NCI-H2081 (cell line): ENCODE measurements around the gene FLRT1.
"Not testable (repeated sequence)": the region's sequence is repeated elsewhere in the genome, so short reads cannot be mapped to it uniquely, and the experiment has no call there.

Source experiments
- DNase-seq, 2 experiments: peaks; one replicate each; lab custom pipeline; 2025; lab: John Stamatoyannopoulos, UW

FLRT1 gene

DNA sequence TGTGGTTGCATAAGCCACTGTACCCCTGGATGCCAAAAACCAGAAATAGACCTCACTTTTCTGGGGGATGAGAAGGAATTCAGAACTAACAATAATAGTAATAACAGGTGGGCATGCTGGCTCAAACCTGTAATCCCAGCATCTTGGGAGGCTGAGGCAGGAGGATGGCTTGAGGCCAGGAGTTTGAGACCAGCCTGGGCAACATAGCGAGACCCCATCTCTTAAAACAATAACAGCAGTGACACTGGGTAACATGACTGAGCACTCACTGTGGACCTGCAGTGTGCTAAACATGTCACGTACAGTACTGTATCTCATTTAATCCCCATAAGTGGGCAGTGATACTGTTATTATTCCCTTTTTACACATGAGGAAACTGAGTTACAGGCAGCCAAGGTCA lies 10.0 kb downstream of the FLRT1 start:
- DNase-seq, result no peak

DNA sequence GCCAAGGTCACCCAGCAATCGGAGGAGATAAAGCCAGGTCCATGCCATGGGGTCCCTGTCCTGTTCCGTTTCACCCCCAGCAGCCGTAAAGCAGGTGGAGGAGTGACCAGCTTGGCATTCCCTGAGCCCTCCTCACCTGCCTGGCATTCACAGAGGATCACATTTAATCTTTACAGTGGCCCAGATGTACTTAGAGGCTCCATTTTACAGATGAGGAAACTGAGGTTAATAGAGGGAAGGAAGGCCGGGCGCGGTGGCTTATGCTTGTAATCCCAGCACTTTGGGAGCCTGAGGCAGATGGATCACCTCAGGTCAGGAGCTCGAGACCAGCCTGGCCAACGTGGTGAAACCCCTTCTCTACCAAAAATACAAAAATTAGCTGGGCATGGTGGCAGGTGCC lies 11.6 kb downstream of the FLRT1 start:
- not testable (repeated sequence) for DNase-seq

GRCh38 chr11:64048042-64048854 lies 12.5 kb downstream of the FLRT1 start:
- DNase-seq, result no peak

DNA sequence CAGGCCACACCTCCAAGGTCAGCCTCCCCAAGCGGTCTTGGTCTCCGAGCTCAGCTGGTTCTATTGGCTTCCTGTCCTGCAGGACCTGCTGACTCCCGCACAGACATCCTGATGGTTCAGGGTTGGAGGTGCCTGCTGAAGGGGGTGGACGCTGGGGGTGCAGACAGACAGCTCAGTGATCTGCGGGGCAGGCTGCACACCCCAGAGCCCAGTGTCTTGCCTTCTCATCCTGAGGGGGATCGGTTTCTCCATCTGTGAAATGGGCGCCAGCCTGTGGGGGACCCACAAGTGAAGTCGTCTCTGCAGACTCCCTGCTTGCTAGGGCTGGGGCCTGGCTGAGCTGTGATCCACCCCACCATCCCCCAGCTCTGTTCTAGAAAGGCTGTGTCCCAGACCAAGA lies 13.8 kb downstream of the FLRT1 start:
- DNase-seq, result no peak

DNA sequence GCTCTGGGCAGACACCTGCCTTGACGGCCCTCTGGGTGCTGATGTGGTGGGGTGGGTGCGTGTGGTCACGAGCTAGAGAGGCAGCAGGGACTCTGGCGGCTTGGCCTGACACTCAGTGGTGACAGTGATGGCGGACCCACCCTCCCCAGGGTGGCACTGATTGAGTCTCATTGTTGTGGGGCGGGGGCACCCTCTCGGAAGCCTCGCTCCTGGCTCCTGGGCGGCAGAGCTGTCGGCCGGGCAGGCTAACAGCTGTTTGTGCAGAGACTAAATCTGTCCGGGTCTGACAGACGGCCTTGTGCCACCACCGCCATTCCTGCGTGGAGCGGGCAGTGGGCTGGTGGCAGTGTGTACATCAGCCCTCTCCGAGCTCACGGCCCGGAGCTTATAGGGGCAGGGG lies 15.6 kb downstream of the FLRT1 start:
- no peak for DNase-seq

DNA sequence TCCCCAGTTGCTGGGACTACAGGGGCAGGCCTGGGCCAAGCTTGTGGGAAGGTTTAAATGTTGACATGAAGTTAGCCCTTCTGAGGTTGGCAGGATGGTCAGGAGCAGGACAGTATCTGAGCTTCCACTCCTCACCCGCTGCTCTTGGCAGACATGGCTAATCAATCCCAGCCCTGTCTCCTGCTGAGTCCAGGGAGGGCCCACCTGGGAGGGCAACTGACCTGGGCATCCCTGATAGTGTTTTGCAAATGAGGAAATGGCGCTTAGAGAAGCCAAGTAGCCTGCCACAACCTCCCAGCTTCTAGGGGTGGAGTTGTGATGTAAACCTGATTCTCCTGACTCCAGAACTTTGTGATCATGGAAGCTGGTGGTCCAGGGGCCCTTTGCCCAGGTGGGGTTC lies 16.7 kb downstream of the FLRT1 start:
- DNase-seq, result no peak

DNA sequence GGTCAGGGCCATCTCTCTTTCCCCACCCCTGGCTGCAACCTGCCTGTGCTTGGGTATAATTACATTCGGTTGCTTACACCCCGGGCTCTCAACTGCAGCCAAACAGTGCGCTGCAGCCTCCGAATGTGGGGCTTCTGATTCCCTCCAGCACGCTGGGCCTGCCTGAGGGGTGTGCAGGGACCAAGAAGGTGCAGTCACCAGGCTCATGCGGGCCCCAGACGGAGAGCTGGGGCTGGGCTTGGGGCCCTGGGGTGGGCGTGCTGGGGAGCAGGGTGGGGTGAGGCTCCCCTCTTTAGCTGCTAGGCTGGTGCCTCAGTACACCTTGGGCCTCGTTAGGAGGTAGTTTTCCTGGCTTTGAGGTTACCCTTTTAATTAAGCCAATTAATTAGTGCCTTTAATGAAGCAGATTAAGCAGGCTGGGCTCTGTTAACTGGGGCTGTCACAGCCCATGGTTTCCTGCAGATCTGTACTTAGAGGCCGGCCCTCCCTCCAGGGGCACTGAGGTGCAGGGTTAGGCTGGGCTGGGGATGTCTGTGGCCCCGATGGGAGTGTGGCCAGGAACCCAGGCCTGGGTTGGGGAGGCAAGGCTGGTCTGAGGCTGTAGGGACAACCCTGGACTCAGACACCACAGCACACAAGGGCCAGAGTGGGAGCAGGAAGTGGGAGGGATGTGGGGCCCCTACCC lies 17.3 kb downstream of the FLRT1 start:
- no peak for DNase-seq

DNA sequence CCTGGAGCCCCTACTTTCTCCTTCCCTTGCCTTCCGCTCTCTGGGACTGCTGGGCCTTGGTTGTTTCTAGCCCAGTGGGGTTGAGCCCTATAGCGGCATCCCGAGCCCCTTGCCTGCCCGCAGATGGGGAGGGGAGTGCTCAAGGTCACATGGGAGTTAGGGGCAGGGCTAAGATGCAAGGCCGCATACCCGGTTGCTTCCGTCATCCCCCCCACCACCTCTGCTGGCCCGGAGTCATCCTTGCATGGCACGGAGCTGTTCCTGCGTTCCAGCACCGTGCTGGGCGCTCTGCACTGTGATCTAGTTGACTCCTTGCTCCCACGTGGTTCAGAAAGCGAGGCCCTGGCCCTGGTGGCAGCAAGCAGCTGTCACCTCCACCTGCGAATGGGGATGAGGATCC lies 18.0 kb downstream of the FLRT1 start:
- no peak for DNase-seq

DNA sequence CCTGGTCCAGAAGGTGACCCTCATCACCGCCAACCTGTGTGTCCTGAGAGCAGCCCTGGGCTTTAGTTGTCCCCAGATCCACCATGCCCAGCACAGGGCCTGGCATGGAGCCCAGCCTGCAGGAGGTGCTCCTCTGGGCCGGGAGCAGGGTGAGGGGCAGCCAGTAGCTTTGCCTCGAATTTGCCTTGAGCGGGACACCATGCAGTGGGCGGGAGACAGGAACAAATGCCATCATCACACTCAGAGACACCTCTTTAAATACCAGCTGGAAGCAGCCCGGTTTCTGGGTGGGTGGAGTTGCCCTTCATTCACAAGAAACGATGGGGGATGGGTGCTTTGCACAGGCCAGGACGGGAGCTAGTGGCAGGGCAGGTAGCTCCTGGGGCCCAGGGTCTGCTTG lies 19.3 kb downstream of the FLRT1 start:
- no peak for DNase-seq

GRCh38 chr11:64056213-64056785 lies 20.6 kb downstream of the FLRT1 start:
- DNase-seq, result peak in 1 of 2 experiments; percentile 46

GRCh38 chr11:64056861-64057260 lies 21.1 kb downstream of the FLRT1 start:
- no peak for DNase-seq

GRCh38 chr11:64057890-64058289 lies 22.2 kb downstream of the FLRT1 start:
- DNase-seq, result no peak

DNA sequence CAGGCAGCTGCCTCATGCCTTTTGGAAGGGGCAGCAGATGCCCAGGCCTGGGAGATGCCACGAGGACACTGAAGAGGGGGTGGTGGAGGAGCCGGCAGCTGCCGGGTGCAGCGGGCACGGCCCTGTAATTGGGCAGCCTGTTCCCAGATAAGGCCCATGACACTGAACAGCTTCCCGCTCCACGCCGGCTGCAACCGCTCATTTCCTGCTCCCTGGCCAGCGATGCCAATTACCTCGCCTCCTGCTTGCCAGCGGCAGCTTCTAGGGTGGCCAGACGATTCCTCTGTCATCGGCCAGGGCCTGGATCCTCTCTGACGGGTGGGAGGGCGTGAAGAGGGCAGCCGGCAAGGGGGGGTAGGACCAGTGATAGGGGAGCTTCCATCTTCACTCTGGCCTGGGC lies 22.8 kb downstream of the FLRT1 start:
- peak; percentile 52 to 79 for DNase-seq

GRCh38 chr11:64059339-64060140 lies 23.8 kb downstream of the FLRT1 start:
- no peak for DNase-seq

DNA sequence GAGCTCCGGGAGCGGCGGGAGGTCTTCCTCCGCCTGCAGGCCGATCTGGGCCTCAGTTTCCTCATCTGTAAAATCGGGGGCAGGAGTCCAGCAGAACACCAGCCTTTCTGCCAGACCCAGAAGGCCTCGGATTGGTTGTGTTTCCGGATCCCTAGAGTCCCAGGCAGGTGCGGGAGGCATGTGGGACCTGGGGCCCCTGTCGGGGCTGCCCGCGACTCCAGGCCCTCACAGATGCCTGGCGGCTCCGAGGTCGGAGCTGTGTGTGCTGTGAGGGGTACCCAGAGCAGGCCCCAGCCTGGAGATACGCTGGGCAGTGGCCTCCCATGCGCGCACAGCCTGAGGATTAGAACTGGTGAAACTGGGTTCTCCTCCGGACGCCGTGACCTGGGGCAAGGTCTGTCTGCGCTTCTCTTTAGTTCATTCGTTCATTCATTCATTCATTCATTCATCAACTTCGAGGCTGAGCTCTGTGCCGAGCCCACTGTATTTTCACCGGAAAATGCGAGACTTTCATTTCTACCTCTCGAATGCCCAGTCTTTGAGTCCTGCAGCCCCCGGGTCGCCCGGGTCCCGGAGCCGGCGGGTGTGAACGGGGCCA lies 24.6 kb downstream of the FLRT1 start:
- DNase-seq, result no peak

- peak; percentile 84 to 92 for DNase-seq
These were observed 25.2 kb downstream of the FLRT1 start for GRCh38 chr11:64060861-64061444.

GRCh38 chr11:64062185-64063039 lies 26.7 kb downstream of the FLRT1 start:
- no peak for DNase-seq

DNA sequence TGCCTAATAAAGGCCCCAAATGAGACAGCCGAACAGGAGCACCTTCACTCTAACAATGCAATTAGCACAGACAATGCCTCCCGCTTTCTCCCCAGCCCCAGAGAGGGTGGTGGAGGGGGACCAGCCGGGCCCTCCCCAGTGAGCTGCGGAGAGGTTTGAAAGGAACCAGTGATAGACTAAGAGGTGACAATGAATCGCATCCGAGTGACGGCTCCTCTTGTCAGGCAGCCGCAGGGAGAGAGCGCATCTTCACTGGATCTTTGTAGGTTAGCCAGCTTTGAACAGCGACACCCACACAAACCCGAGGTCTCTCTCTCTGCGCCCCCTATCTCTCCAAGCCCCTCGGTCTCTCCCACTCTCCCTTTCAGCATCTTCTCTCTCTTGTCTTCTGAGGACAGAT lies 28.0 kb downstream of the FLRT1 start:
- peak in 1 of 2 experiments; percentile 51 for DNase-seq

GRCh38 chr11:64064374-64065140 lies 28.8 kb downstream of the FLRT1 start:
- DNase-seq, result no peak

GRCh38 chr11:64065141-64065465 lies 29.4 kb downstream of the FLRT1 start:
- DNase-seq, result no peak
